ENCODE results near the gene EME2.

Gene EME2

GRCh38 chr16:1765826-1766225 lies 6.8 kb upstream of the EME2 start:
- H3K9me3 ChIP-seq (ENCODE audit: insufficient read depth, low read depth, low read length): peaks cover 2% of the 10 kb centered on the region
- no peak overlapping the region for H3K9ac ChIP-seq (ENCODE audit: low read length)
- no peak for DNase-seq
- no peak overlapping the region for H4K8ac ChIP-seq (ENCODE audit: low read depth, low read length)
- H2BK5ac ChIP-seq (ENCODE audit: low read depth, low read length, poor library complexity): no peak overlapping the region
- no peak overlapping the region for H3K4ac ChIP-seq (ENCODE audit: low read depth, low read length)
- H3K18ac ChIP-seq (ENCODE audit: low read length): no peak overlapping the region
- H3K23ac ChIP-seq (ENCODE audit: low read length): no peak overlapping the region
- no peak overlapping the region for H4K91ac ChIP-seq (ENCODE audit: low read depth, low read length)
- H4K12ac ChIP-seq (ENCODE audit: low read depth, low read length): peak overlapping the region; percentile 26
- peaks cover 74 to 78% of the 10 kb centered on the region in 2 experiments for H3K36me3 ChIP-seq (ENCODE audit: control insufficient read depth in 1 of 2, insufficient read depth in 2 of 2, low read length in 2 of 2)
- no CpG with 5 or more reads among the region's 22 CpGs for WGBS (ENCODE audit: extremely low coverage, insufficient coverage, insufficient read length)
- no peak overlapping the region for H2BK120ac ChIP-seq (ENCODE audit: insufficient read depth, low read length, poor library complexity)
- no peaks in the 10 kb centered on the region for H3K27me3 ChIP-seq (ENCODE audit: insufficient read depth, low read length)
- no peak overlapping the region for H3K27ac ChIP-seq (ENCODE audit: low read depth, low read length)
- H3K4me2 ChIP-seq (ENCODE audit: low read length): no peak overlapping the region
- no peak overlapping the region for H2AFZ ChIP-seq (ENCODE audit: insufficient read depth, low read length, poor library complexity)
- H2AK5ac ChIP-seq (ENCODE audit: low read length): no peak overlapping the region
- no peak overlapping the region for H2BK12ac ChIP-seq (ENCODE audit: low read length)
- H3K4me3 ChIP-seq (ENCODE audit: low read depth, low read length): no peak overlapping the region
- H3K79me2 ChIP-seq (ENCODE audit: control insufficient read depth, insufficient read depth, low read length, poor library complexity): peaks cover under 1% of the 10 kb centered on the region
- H3K4me1 ChIP-seq (ENCODE audit: control insufficient read depth in 1 of 2, insufficient read depth in 2 of 2, low read length in 2 of 2): peaks cover 0 to 5% of the 10 kb centered on the region in 2 experiments
- no peak overlapping the region for H3K14ac ChIP-seq (ENCODE audit: low read length)
- H3K79me1 ChIP-seq (ENCODE audit: low read length): peaks cover 2% of the 10 kb centered on the region

- Histone ChIP-seq H3K27me3 (ENCODE audit: insufficient read depth, low read length) (no peaks in the 10 kb centered on the region), H2AFZ (ENCODE audit: insufficient read depth, low read length, poor library complexity) (no peak overlapping the region), H3K9ac (ENCODE audit: low read length) (no peak overlapping the region), H3K14ac (ENCODE audit: low read length) (no peak overlapping the region), H3K9me3 (ENCODE audit: insufficient read depth, low read depth, low read length) (peaks cover 2% of the 10 kb centered on the region), H3K23ac (ENCODE audit: low read length) (no peak overlapping the region), H3K36me3 (ENCODE audit: control insufficient read depth in 1 of 2, insufficient read depth in 2 of 2, low read length in 2 of 2) (peaks cover 71 to 74% of the 10 kb centered on the region in 2 experiments), H3K4me1 (ENCODE audit: control insufficient read depth in 1 of 2, insufficient read depth in 2 of 2, low read length in 2 of 2) (peaks cover 0 to 5% of the 10 kb centered on the region in 2 experiments), H3K4ac (ENCODE audit: low read depth, low read length) (no peak overlapping the region), H3K4me3 (ENCODE audit: low read depth, low read length) (no peak overlapping the region), H3K79me1 (ENCODE audit: low read length) (peaks cover 5% of the 10 kb centered on the region), H2BK120ac (ENCODE audit: insufficient read depth, low read length, poor library complexity) (no peak overlapping the region), H4K91ac (ENCODE audit: low read depth, low read length) (no peak overlapping the region), H4K12ac (ENCODE audit: low read depth, low read length) (no peak overlapping the region), H3K18ac (ENCODE audit: low read length) (no peak overlapping the region), H2AK5ac (ENCODE audit: low read length) (no peak overlapping the region), H3K79me2 (ENCODE audit: control insufficient read depth, insufficient read depth, low read length, poor library complexity) (peaks cover 2% of the 10 kb centered on the region), H2BK5ac (ENCODE audit: low read depth, low read length, poor library complexity) (no peak overlapping the region), H4K8ac (ENCODE audit: low read depth, low read length) (no peak overlapping the region), H2BK12ac (ENCODE audit: low read length) (no peak overlapping the region), H3K27ac (ENCODE audit: low read depth, low read length) (no peak overlapping the region), H3K4me2 (ENCODE audit: low read length) (no peak overlapping the region)
- DNase-seq: no peak
- no CpG with 5 or more reads among the region's 19 CpGs for WGBS (ENCODE audit: extremely low coverage, insufficient coverage, insufficient read length)
Observed at GRCh38 chr16:1766231-1766630, 6.4 kb upstream of the EME2 start.

GRCh38 chr16:1766701-1767100 lies 5.9 kb upstream of the EME2 start:
- H3K14ac ChIP-seq (ENCODE audit: low read length): no peak overlapping the region
- H3K4me1 ChIP-seq (ENCODE audit: control insufficient read depth in 1 of 2, insufficient read depth in 2 of 2, low read length in 2 of 2): peaks cover under 1 to 5% of the 10 kb centered on the region in 2 experiments
- H2BK5ac ChIP-seq (ENCODE audit: low read depth, low read length, poor library complexity): no peak overlapping the region
- H3K79me1 ChIP-seq (ENCODE audit: low read length): peaks cover 7% of the 10 kb centered on the region
- no peak overlapping the region for H2BK120ac ChIP-seq (ENCODE audit: insufficient read depth, low read length, poor library complexity)
- H3K36me3 ChIP-seq (ENCODE audit: control insufficient read depth in 1 of 2, insufficient read depth in 2 of 2, low read length in 2 of 2): peaks cover 68 to 71% of the 10 kb centered on the region in 2 experiments
- no peak overlapping the region for H3K27ac ChIP-seq (ENCODE audit: low read depth, low read length)
- no peak overlapping the region for H4K12ac ChIP-seq (ENCODE audit: low read depth, low read length)
- peaks cover 2% of the 10 kb centered on the region for H3K9me3 ChIP-seq (ENCODE audit: insufficient read depth, low read depth, low read length)
- DNase-seq: no peak
- H3K4ac ChIP-seq (ENCODE audit: low read depth, low read length): no peak overlapping the region
- H4K91ac ChIP-seq (ENCODE audit: low read depth, low read length): no peak overlapping the region
- H2BK12ac ChIP-seq (ENCODE audit: low read length): no peak overlapping the region
- no peak overlapping the region for H2AK5ac ChIP-seq (ENCODE audit: low read length)
- no peak overlapping the region for H3K9ac ChIP-seq (ENCODE audit: low read length)
- peaks cover 2% of the 10 kb centered on the region for H3K79me2 ChIP-seq (ENCODE audit: control insufficient read depth, insufficient read depth, low read length, poor library complexity)
- no CpG with 5 or more reads among the region's 18 CpGs for WGBS (ENCODE audit: extremely low coverage, insufficient coverage, insufficient read length)
- no peak overlapping the region for H4K8ac ChIP-seq (ENCODE audit: low read depth, low read length)
- H3K23ac ChIP-seq (ENCODE audit: low read length): no peak overlapping the region
- H3K4me3 ChIP-seq (ENCODE audit: low read depth, low read length): no peak overlapping the region
- H3K4me2 ChIP-seq (ENCODE audit: low read length): no peak overlapping the region
- H2AFZ ChIP-seq (ENCODE audit: insufficient read depth, low read length, poor library complexity): no peak overlapping the region
- no peaks in the 10 kb centered on the region for H3K27me3 ChIP-seq (ENCODE audit: insufficient read depth, low read length)
- H3K18ac ChIP-seq (ENCODE audit: low read length): no peak overlapping the region

GRCh38 chr16:1767116-1767994 lies 5.3 kb upstream of the EME2 start:
- no peak for DNase-seq
- no CpG with 5 or more reads among the region's 42 CpGs for WGBS (ENCODE audit: extremely low coverage, insufficient coverage, insufficient read length)
- peaks cover 2% of the 10 kb centered on the region for H3K9me3 ChIP-seq (ENCODE audit: insufficient read depth, low read depth, low read length)

More at GRCh38 chr16:1767116-1767994, 5.3 kb upstream of the EME2 start:
- H3K23ac ChIP-seq (ENCODE audit: low read length): no peak overlapping the region
- H3K36me3 ChIP-seq (ENCODE audit: control insufficient read depth in 1 of 2, insufficient read depth in 2 of 2, low read length in 2 of 2): peaks cover 65 to 71% of the 10 kb centered on the region in 2 experiments
- H3K79me1 ChIP-seq (ENCODE audit: low read length): peaks cover 11% of the 10 kb centered on the region
- H3K4me2 ChIP-seq (ENCODE audit: low read length): no peak overlapping the region
- H3K9ac ChIP-seq (ENCODE audit: low read length): no peak overlapping the region
- H3K27ac ChIP-seq (ENCODE audit: low read depth, low read length): no peak overlapping the region
- H2AFZ ChIP-seq (ENCODE audit: insufficient read depth, low read length, poor library complexity): no peak overlapping the region
- no peak overlapping the region for H4K8ac ChIP-seq (ENCODE audit: low read depth, low read length)
- peaks cover 4% of the 10 kb centered on the region for H3K79me2 ChIP-seq (ENCODE audit: control insufficient read depth, insufficient read depth, low read length, poor library complexity)
- H3K18ac ChIP-seq (ENCODE audit: low read length): no peak overlapping the region
- no peak overlapping the region for H2AK5ac ChIP-seq (ENCODE audit: low read length)
- H4K91ac ChIP-seq (ENCODE audit: low read depth, low read length): no peak overlapping the region
- no peak overlapping the region for H2BK5ac ChIP-seq (ENCODE audit: low read depth, low read length, poor library complexity)
- H2BK120ac ChIP-seq (ENCODE audit: insufficient read depth, low read length, poor library complexity): no peak overlapping the region
- H4K12ac ChIP-seq (ENCODE audit: low read depth, low read length): no peak overlapping the region
- no peak overlapping the region for H3K14ac ChIP-seq (ENCODE audit: low read length)
- H3K4me1 ChIP-seq (ENCODE audit: control insufficient read depth in 1 of 2, insufficient read depth in 2 of 2, low read length in 2 of 2): peaks cover 4 to 11% of the 10 kb centered on the region in 2 experiments
- H2BK12ac ChIP-seq (ENCODE audit: low read length): no peak overlapping the region
- no peaks in the 10 kb centered on the region for H3K27me3 ChIP-seq (ENCODE audit: insufficient read depth, low read length)
- no peak overlapping the region for H3K4me3 ChIP-seq (ENCODE audit: low read depth, low read length)
- H3K4ac ChIP-seq (ENCODE audit: low read depth, low read length): no peak overlapping the region

Measured in trophoblast cell (in vitro differentiated cells and primary cell).